ENCODE results near the gene ZNF212.
"Not testable (repeated sequence)": the region's sequence is repeated elsewhere in the genome, so short reads cannot be mapped to it uniquely, and the experiment has no call there.

Gene ZNF212

DNA sequence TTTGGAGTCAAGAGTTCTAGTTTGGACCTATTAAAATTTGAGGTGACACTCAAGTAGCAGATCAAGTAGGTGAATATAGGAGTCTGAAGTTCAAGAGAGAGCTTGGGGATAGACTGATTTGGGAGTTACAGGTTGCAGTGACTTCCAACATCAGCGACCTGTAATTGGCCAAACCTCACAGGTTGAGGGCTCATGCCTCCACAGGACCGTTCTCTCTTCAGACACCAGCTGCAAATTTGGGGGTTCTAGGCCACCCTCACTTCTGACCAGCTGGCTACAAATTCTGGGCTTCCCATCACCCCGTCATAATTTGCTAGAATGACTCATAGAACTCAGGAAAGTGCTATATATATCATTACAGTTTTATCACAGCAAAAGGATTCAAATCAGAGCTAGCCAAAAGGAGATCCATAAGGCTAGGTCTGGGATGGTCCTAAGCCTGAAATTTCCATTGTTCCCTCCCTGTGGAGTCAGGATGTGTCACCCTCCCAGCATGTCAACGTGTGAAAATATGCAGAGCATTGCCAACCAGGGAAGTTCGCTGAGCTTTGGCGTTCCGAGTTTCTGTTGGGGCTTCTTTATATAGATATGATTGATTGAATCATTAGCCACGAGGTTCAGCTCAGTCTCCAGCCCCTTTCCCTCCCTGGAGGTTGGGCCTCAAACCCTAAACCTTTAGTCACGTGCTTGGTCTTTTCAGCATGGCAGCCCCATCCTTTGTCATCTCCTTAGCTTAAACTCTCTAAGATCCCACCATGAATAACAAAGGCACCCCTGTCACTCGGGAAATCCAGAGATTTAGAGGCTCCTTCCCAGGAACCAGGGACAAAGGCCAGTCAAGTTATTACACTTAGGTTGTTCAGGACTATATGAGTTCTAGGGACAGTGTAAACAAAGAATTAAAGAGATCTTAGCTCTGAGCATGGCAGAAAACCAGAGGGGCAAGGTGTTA lies 20.7 kb upstream of the ZNF212 start:
- no peak for DNase-seq

DNA sequence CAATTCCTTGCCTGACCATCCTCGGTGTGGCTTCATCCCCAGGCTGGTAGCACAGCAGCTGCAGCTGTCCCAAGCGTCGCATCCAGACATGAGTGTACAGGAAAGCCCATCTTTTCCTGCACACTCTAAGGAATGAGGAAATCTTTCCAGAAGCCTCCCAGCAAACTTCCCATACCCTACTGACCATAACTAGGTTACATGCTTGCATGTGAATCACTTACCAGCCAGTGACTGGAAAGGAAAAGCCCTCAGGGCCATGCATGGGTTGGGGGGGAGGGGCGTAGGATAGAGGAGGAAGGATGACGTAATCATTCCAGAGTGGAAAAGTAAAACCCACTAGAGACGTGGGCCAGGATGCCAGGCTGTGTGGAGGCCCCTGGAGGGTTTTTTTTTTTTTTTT lies 18.9 kb upstream of the ZNF212 start:
- no peak for DNase-seq

DNA sequence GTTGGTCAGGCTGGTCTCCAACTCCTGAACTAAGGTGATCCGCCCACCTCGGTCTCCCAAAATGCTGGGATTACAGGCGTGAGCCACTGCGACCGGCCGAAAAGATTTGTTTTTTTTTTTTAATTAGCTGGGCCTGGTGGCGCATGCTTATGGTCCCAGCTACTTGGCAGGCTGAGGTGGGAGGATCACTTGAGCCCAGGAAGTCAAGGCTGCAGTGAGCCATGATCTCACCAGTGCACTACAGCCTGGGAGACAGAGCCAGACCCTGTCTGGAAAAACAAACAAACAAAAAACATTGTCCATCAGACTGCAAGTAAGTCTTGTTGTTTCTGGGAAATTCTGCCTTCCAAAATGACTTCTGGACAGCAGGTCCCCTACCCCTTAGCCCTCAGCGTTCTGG lies 16.3 kb upstream of the ZNF212 start:
- DNase-seq = peak in 1 of 14 donors; percentile 71

DNA sequence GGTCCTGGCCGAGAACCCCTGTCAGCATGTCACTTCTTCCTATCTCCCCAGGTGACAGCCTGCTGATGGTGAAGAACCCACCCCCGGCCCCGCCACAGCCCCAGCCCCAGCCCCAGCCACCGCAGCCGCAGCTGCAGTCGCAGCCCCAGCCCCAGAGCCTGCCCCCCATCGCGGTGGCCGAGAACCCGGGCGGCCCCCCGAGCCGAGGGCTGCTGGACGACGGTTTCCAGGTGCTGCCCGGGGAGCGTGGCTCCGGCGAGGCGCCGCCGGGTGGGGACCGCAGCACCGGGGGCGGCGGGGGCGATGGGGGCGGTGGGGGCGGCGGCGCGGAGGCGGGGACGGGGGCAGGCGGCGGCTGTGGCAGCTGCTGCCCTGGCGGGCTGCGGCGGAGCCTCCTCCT lies 15.7 kb upstream of the ZNF212 start:
- DNase-seq = no peak

DNA sequence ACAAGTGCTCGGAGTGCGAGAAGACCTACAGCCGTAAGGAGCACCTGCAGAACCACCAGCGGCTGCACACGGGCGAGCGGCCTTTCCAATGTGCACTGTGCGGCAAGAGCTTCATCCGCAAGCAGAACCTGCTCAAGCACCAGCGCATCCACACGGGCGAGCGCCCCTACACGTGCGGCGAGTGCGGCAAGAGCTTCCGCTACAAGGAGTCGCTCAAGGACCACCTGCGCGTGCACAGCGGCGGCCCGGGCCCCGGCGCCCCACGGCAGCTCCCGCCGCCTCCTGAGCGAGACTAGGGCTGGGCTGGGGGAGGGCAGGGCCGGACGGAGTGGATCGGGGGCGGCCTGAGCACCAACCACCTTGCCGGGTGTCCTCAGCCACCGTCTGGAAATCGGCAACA lies 15.1 kb upstream of the ZNF212 start:
- DNase-seq = no peak

DNA sequence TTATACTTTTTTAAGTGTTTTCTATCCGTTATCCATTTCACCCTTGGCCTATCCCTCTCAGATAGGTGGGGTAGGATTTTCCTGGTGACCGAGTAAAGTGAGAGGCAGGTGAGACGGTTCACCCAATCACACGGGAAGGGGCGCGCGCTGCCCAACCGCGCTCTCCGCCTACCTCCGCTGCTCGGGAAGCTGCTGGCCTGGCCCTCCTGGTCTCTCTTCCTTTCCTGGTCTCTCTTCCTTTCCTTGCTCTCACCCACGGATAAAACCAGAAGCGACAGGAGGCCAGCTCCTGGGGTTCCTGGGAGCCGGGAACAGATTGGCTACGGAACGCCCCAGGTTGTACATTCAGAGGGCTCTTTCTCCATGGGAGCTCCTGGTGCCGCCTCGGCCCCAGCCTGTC lies 14.3 kb upstream of the ZNF212 start:
- no peak for DNase-seq

DNA sequence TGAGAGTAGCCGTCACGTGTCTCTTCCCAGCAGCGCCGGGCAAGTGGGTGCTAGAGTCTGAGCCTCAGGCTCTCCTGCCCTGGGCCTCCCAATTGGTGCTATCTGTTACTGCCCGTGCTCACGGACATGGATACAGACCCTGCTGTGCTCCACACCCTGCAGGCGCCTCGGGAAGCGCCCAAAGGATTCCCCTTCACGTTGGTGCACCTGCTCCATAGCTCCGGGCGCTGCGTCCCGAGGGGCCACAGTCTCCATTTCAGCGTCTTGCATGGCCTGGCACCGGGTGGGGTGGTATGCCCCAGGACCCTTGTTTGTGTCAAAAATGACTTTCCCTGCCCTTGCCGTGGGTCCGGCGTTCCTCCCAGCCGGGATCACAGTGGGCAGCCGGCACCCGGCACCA lies 13.8 kb upstream of the ZNF212 start:
- no peak for DNase-seq

DNA sequence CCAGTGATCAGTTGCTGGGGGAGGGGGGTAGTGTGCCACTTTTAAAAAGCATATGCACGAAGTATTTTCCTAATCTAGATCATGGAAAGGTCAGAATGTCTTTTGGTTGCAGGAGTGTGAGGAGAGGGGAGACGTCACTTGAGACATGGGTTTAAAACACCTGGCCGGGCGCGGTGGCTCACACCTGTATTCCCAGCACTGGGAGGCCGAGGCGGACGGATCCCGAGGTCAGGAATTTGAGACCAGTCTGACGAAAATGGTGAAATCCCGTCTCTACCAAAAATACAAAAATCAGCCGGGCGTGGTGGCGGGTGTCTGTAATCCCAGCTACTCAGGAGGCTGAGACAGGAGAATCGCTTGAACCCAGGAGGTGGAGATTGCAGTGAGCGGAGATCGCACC lies 13.1 kb upstream of the ZNF212 start:
- not testable (repeated sequence) for DNase-seq

DNA sequence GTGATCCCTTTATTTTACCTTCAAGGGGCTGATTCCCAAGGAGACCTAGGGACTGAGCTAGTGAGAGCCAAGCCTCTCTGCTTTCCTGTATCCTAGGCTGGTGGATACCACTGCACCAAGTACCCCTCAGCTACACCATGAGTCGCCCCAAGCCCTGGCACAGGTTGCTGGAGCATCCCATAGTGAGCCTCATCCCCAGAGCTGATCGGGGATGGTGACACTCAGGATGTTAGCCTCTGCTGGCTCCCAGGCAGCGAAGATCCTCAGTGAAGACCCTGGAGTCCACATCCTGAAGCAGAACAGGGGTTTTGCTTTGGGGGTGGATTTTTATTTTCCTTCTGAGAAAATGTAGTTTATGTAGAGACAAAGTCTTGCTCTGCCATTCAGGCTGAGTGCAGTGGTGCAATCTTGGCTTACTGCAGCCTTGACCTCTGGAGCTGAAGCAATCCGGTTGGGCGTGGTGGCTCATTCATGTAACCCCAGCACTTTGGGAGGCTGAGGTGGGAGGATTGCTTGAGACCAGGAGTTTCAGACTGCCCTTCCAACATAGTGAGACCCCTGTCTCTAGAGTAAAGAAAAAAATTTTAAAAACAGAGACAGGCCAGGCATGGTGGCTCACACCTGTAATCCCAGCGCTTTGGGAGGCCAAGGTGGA lies 12.5 kb upstream of the ZNF212 start:
- no peak for DNase-seq

DNA sequence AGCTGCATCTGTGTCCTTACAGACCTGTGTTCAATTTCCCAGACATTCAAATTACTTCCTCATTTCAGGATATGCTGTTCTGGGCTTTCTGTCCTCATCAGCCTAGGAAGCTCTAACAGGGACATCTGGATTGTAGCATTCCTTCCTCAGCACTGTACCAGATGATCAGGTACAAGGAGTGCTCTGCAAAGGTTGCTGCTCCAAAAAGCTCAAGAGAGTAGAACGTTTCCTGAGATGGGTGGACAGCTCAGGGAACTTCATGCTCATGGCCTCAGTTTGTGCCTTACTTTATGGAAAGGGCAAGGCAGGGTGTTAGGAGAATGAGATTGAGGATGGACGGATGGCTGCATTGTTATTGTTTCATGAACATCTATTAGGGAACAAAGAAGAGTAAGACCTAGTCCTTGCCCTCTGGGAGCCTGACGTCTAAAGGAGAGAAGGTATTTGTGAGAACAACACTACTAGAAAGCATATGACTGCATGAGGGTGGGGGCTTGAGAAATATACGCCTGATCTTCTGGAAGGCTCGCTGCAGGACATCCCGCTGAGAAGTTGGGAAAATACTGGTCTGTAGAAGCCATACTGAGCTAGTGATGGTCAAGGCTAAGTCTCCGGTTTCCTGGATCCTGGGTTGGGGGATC lies 10.5 kb upstream of the ZNF212 start:
- no peak for DNase-seq

DNA sequence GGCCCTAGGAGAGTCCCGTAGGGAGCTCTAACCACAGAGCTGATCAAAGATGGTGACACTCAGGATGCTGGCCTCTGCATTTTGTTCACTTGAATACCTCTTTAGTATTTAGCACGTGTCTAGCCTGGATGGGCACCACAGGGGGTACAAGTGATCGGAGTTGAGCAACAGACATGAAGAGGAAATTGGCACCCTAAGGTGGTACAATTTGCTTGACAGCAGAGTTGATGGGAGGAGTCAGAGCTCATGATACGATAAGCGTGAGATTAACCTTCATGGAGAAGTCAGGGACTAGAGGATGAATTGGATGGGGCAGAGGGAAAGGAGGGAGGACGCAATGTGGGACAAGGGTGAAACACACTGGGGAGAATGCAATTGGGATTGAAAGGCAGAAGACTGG lies 9.9 kb upstream of the ZNF212 start:
- no peak for DNase-seq

DNA sequence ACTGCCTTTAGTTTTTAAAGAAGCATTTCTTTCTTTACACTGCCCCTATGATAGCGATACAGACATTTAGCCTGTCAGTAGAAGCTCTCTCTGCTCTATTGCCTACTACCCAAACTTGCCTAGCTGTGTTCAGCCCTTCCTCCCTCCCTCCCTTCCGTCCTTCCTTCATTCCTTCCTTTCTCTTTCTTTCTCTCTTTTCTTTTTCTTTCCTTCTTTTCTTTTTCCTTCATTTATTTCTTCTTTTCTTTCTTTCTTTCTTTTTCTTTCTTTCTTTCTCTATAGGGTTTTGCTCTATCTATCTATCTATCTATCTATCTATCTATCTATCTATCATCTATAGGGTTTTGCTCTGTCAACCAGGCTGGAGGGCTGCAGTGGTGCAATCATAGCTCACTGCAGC lies 7.1 kb upstream of the ZNF212 start:
- DNase-seq = no peak

DNA sequence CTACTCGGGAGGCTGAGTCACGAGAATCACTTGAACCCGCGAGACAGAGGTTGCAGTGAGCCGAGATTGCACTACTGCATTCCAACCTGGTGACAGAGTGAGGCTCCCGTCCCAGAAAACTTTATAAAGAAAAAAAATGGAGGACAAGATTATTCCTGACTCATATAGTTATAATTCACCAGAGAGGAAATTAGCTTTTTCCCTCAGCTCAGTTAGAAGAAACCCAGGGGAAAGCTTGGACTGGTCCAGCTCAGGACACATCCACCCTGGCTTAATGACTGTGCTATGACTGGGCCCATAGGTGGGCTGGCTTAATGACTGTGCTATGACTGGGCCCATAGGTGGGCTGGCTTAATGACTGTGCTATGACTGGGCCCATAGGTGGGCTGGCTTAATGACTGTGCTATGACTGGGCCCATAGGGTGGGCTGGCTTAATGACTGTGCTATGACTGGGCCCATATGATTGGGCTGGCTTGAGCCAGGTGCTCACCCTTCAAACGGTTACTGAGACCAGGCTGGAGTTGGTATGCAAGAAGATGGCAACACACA lies 5.7 kb upstream of the ZNF212 start:
- not testable (repeated sequence) for DNase-seq

DNA sequence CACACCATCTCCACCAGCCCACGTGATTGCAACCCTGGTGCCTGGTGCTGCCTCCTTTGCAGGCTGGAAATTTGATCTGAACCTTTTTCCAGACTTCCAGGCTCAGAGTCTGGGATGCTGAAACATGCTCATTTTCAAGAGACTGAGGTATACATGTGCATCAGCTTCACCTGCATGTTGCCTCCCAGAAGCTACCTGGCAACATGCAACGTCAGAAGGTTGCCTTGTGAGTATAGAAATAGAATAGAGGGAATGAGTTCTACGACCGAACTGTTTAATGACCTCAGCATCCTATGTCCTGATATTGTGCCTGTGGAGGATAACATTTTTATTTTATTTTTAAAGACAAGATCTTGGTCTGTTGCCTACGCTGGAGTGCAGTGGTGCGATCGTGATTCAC lies 1.9 kb upstream of the ZNF212 start:
- no peak for DNase-seq

DNA sequence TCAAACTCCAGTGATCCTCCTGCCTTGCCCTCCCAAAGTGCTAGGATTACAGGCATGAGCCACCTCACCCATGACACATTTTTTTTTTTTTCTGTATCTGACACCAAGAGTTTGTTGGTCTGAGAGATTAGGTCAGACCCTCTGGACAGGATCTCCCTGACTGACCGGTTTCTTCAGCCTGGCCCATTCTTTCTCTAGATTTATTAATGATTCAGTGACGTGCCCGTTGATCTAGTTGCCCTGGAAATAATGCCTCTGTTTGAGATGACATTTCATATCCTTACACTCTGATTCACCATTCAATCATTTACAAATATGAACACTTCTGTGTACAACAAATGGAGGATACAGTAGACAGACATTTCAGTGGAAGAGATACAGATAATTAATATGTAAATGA lies 1.4 kb upstream of the ZNF212 start:
- no peak for DNase-seq

DNA sequence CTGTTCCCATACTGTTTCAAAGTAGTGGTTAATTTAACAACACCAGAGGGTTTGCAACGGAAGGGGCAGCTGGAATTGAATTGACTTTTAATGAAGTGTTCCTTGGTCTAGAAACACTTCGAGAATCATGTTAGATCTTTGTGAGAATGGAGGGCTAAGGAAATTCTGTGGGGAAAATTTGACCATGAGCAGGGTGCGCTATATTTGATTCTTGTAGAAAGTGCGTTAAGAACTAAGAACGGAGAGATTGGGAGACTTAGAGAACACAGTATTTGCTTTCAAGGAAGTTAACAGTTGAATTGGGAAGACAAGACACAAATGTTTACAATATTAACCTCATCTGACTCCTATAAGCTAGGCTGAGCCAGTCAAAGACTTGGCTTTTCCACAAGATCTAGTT lies 1.2 kb downstream of the ZNF212 start:
- DNase-seq = no peak

DNA sequence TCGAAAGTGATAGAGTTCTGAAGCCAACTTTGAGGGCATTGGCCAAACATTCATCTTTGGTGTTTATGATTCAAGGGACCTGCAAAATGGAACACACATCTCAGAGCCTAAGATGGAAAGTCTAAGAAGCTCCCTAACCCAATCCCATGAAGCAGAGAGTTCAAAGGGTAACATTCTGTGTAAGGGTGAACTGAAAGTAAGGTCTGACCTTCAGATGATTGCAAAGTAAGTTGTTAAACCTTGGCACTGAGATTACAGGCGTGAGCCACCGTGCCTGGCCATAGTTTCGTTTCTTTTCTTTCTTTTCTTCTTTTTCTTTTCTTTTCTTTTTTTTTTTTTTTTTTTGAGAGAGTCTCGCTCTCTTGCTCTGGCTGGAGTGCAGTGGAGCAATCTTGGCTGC lies 2.2 kb downstream of the ZNF212 start:
- no peak for DNase-seq

DNA sequence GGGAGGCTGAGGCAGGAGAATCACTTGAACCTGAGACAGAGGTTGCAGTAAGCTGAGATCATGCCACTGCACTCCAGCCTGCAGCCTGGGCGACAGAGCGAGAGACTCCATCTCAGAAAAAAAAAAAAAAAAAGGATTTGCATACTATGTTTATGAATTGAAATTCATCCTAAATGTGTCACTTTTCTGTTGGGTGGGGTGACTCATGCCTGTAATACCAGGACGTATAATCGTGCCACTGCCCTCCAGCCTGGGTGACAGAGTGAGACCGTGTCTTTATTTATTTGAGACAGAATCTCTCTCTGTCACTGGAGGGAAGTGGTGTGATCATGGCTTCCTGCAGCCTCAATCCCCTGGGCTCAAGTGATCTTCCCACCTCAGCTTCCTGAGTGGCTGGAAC lies 5.8 kb downstream of the ZNF212 start:
- DNase-seq = no peak

DNA sequence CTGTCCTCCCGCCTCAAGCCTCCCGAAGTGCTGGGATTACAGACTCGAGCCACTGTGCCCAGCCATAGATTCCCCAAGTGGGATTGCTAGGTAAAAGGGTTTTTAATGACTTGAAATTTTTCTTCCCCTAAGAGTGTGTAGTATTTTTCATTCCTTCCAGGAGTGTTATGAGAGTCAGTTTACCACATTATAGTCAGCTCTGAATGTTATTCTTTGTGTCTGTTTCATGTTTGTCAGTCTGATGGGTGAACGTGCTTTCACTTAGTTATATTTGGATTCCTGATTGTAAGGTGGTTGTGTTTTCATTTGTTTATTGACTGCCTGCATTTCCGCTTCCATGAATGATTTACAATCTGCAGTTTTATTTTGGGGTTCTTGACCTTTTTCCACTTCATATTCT lies 6.3 kb downstream of the ZNF212 start:
- DNase-seq = no peak

DNA sequence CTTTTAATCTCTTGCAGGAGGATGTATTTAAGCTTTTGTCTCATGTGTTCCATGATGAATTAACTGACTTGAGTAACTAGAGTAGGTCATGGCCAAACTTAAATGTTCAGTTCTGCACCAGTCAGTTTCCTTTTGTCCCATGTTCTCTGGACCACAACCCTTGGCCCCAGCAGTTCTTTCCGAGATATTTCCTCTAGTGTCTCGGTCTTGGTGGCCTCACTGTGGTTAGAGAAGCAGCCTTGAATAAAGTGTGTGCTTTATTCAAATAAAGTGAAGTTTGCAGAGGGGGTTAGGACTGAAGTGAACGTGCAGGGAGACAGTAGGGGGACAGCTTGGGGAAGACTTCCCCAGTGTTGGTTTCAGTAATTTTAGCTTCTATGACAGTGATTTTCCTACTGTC lies 9.3 kb downstream of the ZNF212 start:
- no peak for DNase-seq

DNA sequence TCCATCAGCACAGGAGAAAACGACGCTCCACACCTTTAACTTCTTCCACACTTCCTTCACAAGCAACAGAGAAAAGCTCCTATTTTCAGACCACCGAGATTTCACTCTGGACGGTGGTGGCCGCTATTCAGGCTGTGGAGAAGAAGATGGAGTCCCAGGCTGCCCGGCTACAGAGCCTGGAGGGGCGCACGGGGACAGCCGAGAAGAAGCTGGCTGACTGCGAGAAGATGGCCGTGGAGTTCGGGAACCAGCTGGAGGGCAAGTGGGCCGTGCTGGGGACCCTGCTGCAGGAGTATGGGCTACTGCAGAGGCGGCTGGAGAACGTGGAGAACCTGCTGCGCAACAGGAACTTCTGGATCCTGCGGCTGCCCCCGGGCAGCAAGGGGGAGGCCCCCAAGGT lies 10.7 kb downstream of the ZNF212 start:
- DNase-seq = not testable (repeated sequence)

DNA sequence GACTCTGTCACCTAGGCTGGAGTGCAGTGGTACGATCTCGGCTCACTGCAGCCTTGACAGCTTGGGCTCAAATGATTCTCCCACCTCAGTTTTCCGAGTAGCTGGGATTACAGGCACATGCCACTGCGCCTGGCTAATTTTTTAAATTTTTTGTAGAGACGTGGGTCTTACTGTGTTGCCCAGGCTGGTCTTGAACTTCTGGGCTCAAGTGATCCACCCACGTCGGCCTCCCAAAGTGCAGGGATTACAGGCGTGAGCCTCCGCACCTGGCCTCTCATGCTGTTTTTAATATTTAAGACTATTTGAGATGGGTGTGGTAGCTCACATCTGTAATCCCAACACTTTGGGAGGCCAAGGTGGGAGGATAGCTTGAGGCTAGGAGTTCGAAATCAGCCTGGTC lies 12.1 kb downstream of the ZNF212 start:
- not testable (repeated sequence) for DNase-seq

DNA sequence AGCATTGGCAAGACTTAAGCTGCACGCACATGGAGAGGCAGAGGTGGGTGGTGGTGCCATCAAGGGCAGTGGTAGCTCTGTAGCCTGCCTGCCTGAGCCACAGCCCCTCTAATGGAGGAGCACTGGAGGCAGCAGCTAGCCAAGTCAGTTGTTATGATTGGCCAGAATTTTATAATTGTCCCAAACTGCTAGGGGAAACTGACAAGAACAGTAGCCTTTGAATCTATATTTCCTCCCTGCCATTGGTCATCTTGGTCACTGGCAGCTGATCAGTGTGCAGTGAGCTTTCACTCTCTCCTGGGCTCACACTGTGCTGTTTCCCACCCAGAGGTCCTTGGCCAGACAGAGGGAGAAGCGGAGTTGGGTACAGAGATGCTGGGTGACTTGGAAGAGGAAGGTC lies 12.9 kb downstream of the ZNF212 start:
- no peak for DNase-seq
